ENCODE results near the gene CPNE7.

CPNE7 gene

GRCh38 chr16:89575247-89576152 lies at the start of gene CPNE7:
Gene CPNE7, plus strand, starts transcription at chr16:89575758. Its CDS starts 140 bp downstream, at chr16:89575898.
- in situ Hi-C loops (cut with MboI; ENCODE audit: low sequenced_read_pairs) = no loop called here

GRCh38 chr16:89529097-89529496 lies 46.5 kb upstream of the CPNE7 start:
- in situ Hi-C loops (cut with MboI; ENCODE audit: low sequenced_read_pairs) = no loop called here

GRCh38 chr16:89530401-89531381 lies 44.9 kb upstream of the CPNE7 start:
- in situ Hi-C loops (cut with MboI; ENCODE audit: low sequenced_read_pairs) = no loop called here

GRCh38 chr16:89531821-89532526 lies 43.6 kb upstream of the CPNE7 start:
- in situ Hi-C loops (cut with MboI; ENCODE audit: low sequenced_read_pairs) = no loop called here

- in situ Hi-C loops (cut with MboI; ENCODE audit: low sequenced_read_pairs) = no loop called here
These were observed 41.3 kb upstream of the CPNE7 start for GRCh38 chr16:89534252-89534756.

GRCh38 chr16:89536371-89536770 lies 39.2 kb upstream of the CPNE7 start:
- in situ Hi-C loops (cut with MboI; ENCODE audit: low sequenced_read_pairs) = no loop called here

GRCh38 chr16:89536886-89537548 lies 38.5 kb upstream of the CPNE7 start:
- in situ Hi-C loops (cut with MboI; ENCODE audit: low sequenced_read_pairs) = no loop called here

- in situ Hi-C loops (cut with MboI; ENCODE audit: low sequenced_read_pairs) = no loop called here
These were observed 38.0 kb upstream of the CPNE7 start for GRCh38 chr16:89537549-89537925.

GRCh38 chr16:89538286-89538685 lies 37.3 kb upstream of the CPNE7 start:
- in situ Hi-C loops (cut with MboI; ENCODE audit: low sequenced_read_pairs) = no loop called here

- in situ Hi-C loops (cut with MboI; ENCODE audit: low sequenced_read_pairs) = no loop called here
These were observed 35.0 kb upstream of the CPNE7 start for GRCh38 chr16:89540557-89540956.

- in situ Hi-C loops (cut with MboI; ENCODE audit: low sequenced_read_pairs) = no loop called here
These were observed 33.8 kb upstream of the CPNE7 start for GRCh38 chr16:89541792-89542191.

- in situ Hi-C loops (cut with MboI; ENCODE audit: low sequenced_read_pairs) = no loop called here
These were observed 31.4 kb upstream of the CPNE7 start for GRCh38 chr16:89544113-89544512.

GRCh38 chr16:89544713-89545043 lies 30.9 kb upstream of the CPNE7 start:
- in situ Hi-C loops (cut with MboI; ENCODE audit: low sequenced_read_pairs) = no loop called here

- in situ Hi-C loops (cut with MboI; ENCODE audit: low sequenced_read_pairs) = no loop called here
These were observed 30.3 kb upstream of the CPNE7 start for GRCh38 chr16:89545044-89545830.

- in situ Hi-C loops (cut with MboI; ENCODE audit: low sequenced_read_pairs) = no loop called here
These were observed 29.6 kb upstream of the CPNE7 start for GRCh38 chr16:89545831-89546574.

- in situ Hi-C loops (cut with MboI; ENCODE audit: low sequenced_read_pairs) = no loop called here
These were observed 28.8 kb upstream of the CPNE7 start for GRCh38 chr16:89546781-89547180.

GRCh38 chr16:89547291-89547690 lies 28.3 kb upstream of the CPNE7 start:
- in situ Hi-C loops (cut with MboI; ENCODE audit: low sequenced_read_pairs) = no loop called here

GRCh38 chr16:89547860-89548259 lies 27.7 kb upstream of the CPNE7 start:
- in situ Hi-C loops (cut with MboI; ENCODE audit: low sequenced_read_pairs) = no loop called here

Data from hTERT RPE-1 (cell line).